WI38 (cell line): ENCODE data around the gene QRSL1.

Experiments used
- H3K4me3 ChIP-seq: 2 replicates; pipeline ENCODE4 v1.5.1; 2011; ENCODE audit warnings: low read depth, mild to moderate bottlenecking, control low read depth, low read length
- CTCF ChIP-seq: IDR thresholded peaks from 2 replicates; pipeline ENCODE4 v1.5.1; 2012; ENCODE audit warnings: low read depth, mild to moderate bottlenecking, control low read depth, low read length

Gene QRSL1

GRCh38 chr6:106662458-106662857, 33.1 kb downstream of the QRSL1 start:
- no peak overlapping the region for H3K4me3 ChIP-seq
- TF ChIP-seq CTCF: no peak

GRCh38 chr6:106666282-106667021, 37.1 kb downstream of the QRSL1 start:
- no peak overlapping the region for H3K4me3 ChIP-seq
- TF ChIP-seq CTCF: no peak

GRCh38 chr6:106667022-106667402, 37.6 kb downstream of the QRSL1 start:
- TF ChIP-seq CTCF: no peak
- H3K4me3 ChIP-seq: no peak overlapping the region

- TF ChIP-seq CTCF: no peak
- H3K4me3 ChIP-seq: no peak overlapping the region
These were observed 40.9 kb downstream of the QRSL1 start for GRCh38 chr6:106670236-106670635.

- no peak for TF ChIP-seq CTCF
These were observed 42.3 kb downstream of the QRSL1 start for GRCh38 chr6:106671651-106672050.

GRCh38 chr6:106674541-106675229, 45.3 kb downstream of the QRSL1 start:
- H3K4me3 ChIP-seq: no peak overlapping the region
- TF ChIP-seq CTCF: no peak

More at GRCh38 chr6:106671651-106672050, 42.3 kb downstream of the QRSL1 start:
- no peak overlapping the region for H3K4me3 ChIP-seq

- H3K4me3 ChIP-seq: no peak overlapping the region
- TF ChIP-seq CTCF: no peak
These were observed 47.9 kb downstream of the QRSL1 start for GRCh38 chr6:106677282-106677681.
